GM23338 (cell line): ENCODE measurements around the gene ADAT1.

Experiments used
- CREB1 ChIP-seq: fragments of 250-450 bp; sonication (Bioruptor Pico); IDR thresholded peaks from 2 replicates; pipeline ENCODE4 v1.5.0; 2020; ENCODE audit warnings: low read depth, mild to moderate bottlenecking, moderate library complexity
- EZH2 ChIP-seq: fragments of 200-600 bp; sonication (generic); IDR thresholded peaks from one replicate; pipeline ENCODE4 v1.8.0; 2017; ENCODE audit warnings: antibody characterized with exemption, mild to moderate bottlenecking, low read depth; ENCODE audit not compliant: unreplicated experiment
- POLR2AphosphoS5 ChIP-seq: IDR thresholded peaks from 2 replicates; pipeline ENCODE4 v1.6.1; 2016; ENCODE audit warnings: antibody characterized with exemption, low read depth
- ZNF114 ChIP-seq: fragments of 250-450 bp; sonication (Bioruptor Pico); IDR thresholded peaks from 2 replicates; pipeline ENCODE4 v1.5.0; 2020; ENCODE audit warnings: mild to moderate bottlenecking, moderate library complexity
- ZNF331 ChIP-seq: fragments of 250-450 bp; sonication (Bioruptor Pico); IDR thresholded peaks from 2 replicates; pipeline ENCODE4 v1.5.0; 2020; ENCODE audit warnings: low read depth, mild to moderate bottlenecking, moderate library complexity
- TF ChIP-seq, protein P1 (sequence below), 2 experiments: fragments of 200-600 bp in 1 of 2; sonication (generic) in 1 of 2; conservative IDR thresholded peaks; 2 replicates each; pipeline versions ENCODE4 v1.5.1 to v1.6.1; 2016 to 2017; ENCODE audit warnings: antibody characterized with exemption in 2 of 2, low read depth in 2 of 2, mild to moderate bottlenecking in 2 of 2, moderate library complexity in 1 of 2
- TF ChIP-seq, protein P2 (sequence below): fragments of 250-450 bp; sonication (Bioruptor Pico); IDR thresholded peaks from 2 replicates; pipeline ENCODE4 v1.5.0; 2020; ENCODE audit warnings: mild to moderate bottlenecking, moderate library complexity
- TF ChIP-seq, protein P3 (sequence below): IDR thresholded peaks from one replicate; pipeline ENCODE4 v1.6.1; 2018; ENCODE audit warnings: antibody characterized with exemption; ENCODE audit not compliant: unreplicated experiment

DNA sequence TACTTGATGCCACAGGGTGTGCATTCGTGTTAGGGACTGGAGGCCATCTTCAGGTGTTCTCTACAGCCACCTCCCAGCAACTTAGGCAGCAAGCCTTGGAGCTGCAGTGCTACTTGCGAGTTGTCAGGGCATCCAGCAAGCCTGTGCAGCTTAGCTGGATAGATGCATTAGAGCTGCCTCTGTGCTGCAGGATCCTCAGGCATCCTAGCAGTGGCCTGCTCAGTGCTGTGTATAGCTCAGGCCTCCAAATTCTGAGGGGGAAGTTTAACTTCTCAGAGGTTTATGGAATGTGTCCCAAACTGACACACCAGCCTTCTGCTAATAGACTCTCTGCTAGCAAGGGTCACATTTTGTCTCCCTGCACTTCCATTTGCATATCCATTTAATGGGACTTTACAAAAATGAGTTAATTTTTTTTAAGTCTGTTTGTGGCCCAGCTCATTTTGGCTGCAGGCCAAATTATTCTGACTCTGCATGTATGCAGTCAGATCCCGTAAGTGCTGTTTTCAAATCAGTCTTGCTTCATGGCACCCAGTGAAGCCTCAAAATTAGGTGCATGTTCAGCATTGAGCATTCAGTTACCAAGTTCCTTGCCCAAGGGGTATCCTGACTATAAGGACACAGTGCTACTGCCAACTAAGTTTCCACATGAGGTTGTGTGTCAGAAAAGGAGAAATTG lies 50.1 kb downstream of the ADAT1 start:
- TF ChIP-seq, protein P1, sequence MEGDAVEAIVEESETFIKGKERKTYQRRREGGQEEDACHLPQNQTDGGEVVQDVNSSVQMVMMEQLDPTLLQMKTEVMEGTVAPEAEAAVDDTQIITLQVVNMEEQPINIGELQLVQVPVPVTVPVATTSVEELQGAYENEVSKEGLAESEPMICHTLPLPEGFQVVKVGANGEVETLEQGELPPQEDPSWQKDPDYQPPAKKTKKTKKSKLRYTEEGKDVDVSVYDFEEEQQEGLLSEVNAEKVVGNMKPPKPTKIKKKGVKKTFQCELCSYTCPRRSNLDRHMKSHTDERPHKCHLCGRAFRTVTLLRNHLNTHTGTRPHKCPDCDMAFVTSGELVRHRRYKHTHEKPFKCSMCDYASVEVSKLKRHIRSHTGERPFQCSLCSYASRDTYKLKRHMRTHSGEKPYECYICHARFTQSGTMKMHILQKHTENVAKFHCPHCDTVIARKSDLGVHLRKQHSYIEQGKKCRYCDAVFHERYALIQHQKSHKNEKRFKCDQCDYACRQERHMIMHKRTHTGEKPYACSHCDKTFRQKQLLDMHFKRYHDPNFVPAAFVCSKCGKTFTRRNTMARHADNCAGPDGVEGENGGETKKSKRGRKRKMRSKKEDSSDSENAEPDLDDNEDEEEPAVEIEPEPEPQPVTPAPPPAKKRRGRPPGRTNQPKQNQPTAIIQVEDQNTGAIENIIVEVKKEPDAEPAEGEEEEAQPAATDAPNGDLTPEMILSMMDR (conservative IDR thresholded peaks at IDR 0.05; ENCODE audit: low read depth in 2 of 2): no peak
- no peak for TF ChIP-seq ZNF114 (CRISPR knock-in tag)
- no peak for TF ChIP-seq POLR2AphosphoS5
- TF ChIP-seq EZH2: no peak
- TF ChIP-seq, protein P2, sequence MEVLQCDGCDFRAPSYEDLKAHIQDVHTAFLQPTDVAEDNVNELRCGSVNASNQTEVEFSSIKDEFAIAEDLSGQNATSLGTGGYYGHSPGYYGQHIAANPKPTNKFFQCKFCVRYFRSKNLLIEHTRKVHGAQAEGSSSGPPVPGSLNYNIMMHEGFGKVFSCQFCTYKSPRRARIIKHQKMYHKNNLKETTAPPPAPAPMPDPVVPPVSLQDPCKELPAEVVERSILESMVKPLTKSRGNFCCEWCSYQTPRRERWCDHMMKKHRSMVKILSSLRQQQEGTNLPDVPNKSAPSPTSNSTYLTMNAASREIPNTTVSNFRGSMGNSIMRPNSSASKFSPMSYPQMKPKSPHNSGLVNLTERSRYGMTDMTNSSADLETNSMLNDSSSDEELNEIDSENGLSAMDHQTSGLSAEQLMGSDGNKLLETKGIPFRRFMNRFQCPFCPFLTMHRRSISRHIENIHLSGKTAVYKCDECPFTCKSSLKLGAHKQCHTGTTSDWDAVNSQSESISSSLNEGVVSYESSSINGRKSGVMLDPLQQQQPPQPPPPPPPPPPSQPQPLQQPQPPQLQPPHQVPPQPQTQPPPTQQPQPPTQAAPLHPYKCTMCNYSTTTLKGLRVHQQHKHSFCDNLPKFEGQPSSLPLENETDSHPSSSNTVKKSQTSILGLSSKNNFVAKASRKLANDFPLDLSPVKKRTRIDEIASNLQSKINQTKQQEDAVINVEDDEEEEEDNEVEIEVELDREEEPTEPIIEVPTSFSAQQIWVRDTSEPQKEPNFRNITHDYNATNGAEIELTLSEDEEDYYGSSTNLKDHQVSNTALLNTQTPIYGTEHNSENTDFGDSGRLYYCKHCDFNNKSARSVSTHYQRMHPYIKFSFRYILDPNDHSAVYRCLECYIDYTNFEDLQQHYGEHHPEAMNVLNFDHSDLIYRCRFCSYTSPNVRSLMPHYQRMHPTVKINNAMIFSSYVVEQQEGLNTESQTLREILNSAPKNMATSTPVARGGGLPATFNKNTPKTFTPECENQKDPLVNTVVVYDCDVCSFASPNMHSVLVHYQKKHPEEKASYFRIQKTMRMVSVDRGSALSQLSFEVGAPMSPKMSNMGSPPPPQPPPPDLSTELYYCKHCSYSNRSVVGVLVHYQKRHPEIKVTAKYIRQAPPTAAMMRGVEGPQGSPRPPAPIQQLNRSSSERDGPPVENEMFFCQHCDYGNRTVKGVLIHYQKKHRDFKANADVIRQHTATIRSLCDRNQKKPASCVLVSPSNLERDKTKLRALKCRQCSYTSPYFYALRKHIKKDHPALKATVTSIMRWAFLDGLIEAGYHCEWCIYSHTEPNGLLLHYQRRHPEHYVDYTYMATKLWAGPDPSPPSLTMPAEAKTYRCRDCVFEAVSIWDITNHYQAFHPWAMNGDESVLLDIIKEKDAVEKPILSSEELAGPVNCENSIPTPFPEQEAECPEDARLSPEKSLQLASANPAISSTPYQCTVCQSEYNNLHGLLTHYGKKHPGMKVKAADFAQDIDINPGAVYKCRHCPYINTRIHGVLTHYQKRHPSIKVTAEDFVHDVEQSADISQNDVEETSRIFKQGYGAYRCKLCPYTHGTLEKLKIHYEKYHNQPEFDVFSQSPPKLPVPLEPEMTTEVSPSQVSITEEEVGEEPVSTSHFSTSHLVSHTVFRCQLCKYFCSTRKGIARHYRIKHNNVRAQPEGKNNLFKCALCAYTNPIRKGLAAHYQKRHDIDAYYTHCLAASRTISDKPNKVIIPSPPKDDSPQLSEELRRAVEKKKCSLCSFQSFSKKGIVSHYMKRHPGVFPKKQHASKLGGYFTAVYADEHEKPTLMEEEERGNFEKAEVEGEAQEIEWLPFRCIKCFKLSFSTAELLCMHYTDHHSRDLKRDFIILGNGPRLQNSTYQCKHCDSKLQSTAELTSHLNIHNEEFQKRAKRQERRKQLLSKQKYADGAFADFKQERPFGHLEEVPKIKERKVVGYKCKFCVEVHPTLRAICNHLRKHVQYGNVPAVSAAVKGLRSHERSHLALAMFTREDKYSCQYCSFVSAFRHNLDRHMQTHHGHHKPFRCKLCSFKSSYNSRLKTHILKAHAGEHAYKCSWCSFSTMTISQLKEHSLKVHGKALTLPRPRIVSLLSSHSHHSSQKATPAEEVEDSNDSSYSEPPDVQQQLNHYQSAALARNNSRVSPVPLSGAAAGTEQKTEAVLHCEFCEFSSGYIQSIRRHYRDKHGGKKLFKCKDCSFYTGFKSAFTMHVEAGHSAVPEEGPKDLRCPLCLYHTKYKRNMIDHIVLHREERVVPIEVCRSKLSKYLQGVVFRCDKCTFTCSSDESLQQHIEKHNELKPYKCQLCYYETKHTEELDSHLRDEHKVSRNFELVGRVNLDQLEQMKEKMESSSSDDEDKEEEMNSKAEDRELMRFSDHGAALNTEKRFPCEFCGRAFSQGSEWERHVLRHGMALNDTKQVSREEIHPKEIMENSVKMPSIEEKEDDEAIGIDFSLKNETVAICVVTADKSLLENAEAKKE: no peak
- no peak for TF ChIP-seq ZNF331
- TF ChIP-seq CREB1 (CRISPR knock-in tag): no peak
- TF ChIP-seq, protein P3, sequence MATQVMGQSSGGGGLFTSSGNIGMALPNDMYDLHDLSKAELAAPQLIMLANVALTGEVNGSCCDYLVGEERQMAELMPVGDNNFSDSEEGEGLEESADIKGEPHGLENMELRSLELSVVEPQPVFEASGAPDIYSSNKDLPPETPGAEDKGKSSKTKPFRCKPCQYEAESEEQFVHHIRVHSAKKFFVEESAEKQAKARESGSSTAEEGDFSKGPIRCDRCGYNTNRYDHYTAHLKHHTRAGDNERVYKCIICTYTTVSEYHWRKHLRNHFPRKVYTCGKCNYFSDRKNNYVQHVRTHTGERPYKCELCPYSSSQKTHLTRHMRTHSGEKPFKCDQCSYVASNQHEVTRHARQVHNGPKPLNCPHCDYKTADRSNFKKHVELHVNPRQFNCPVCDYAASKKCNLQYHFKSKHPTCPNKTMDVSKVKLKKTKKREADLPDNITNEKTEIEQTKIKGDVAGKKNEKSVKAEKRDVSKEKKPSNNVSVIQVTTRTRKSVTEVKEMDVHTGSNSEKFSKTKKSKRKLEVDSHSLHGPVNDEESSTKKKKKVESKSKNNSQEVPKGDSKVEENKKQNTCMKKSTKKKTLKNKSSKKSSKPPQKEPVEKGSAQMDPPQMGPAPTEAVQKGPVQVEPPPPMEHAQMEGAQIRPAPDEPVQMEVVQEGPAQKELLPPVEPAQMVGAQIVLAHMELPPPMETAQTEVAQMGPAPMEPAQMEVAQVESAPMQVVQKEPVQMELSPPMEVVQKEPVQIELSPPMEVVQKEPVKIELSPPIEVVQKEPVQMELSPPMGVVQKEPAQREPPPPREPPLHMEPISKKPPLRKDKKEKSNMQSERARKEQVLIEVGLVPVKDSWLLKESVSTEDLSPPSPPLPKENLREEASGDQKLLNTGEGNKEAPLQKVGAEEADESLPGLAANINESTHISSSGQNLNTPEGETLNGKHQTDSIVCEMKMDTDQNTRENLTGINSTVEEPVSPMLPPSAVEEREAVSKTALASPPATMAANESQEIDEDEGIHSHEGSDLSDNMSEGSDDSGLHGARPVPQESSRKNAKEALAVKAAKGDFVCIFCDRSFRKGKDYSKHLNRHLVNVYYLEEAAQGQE: no peak
